GM23338 (cell line): ENCODE data around the gene METTL6. TPM values are rescaled to one million over a fixed set of nuclear protein-coding genes. Genes with fewer than 3 reads are reported as not detected.
"Not testable (repeated sequence)": the region's sequence is repeated elsewhere in the genome, so short reads cannot be mapped to it uniquely, and the experiment has no call there.

Experiments used
- ATAC-seq: fragments of 200-7000 bp; cut with Tn5 transposase; 3 replicates; pipeline ENCODE4 v1.9.1; 2020
- DNase-seq: peaks from one replicate; pipeline ENCODE4 v3.0.0-alpha.2; 2015; ENCODE audit warnings: low spot score
- H2AFZ ChIP-seq: fragments of 200-600 bp; sonication (generic); 2 replicates; pipeline ENCODE4 v1.8.0; 2016; ENCODE audit warnings: antibody characterized with exemption, mild to moderate bottlenecking, moderate library complexity
- H3F3A ChIP-seq: fragments of 200-600 bp; sonication (generic); replicated peaks from 2 replicates; pipeline ENCODE4 v1.8.0; 2017; ENCODE audit warnings: antibody characterized with exemption, mixed run types, low read depth
- H3K27ac ChIP-seq: fragments of 200-600 bp; sonication (generic); 2 replicates; pipeline ENCODE4 v1.6.1; 2016; ENCODE audit warnings: low read depth
- H3K27me3 ChIP-seq: fragments of 200-600 bp; sonication (generic); 2 replicates; pipeline ENCODE4 v1.8.0; 2016; ENCODE audit warnings: mild to moderate bottlenecking, mixed run types, moderate library complexity; ENCODE audit not compliant: insufficient read depth
- H3K36me3 ChIP-seq: fragments of 200-600 bp; sonication (generic); 2 replicates; pipeline ENCODE4 v1.8.0; 2016; ENCODE audit warnings: mild to moderate bottlenecking; ENCODE audit not compliant: insufficient read depth
- H3K4me1 ChIP-seq: fragments of 200-600 bp; sonication (generic); 2 replicates; pipeline ENCODE4 v1.8.0; 2016; ENCODE audit warnings: mild to moderate bottlenecking, moderate library complexity; ENCODE audit not compliant: insufficient read depth
- H3K4me2 ChIP-seq: fragments of 200-600 bp; sonication (generic); 2 replicates; pipeline ENCODE4 v1.7.1; 2017; ENCODE audit warnings: mixed run types
- H3K4me3 ChIP-seq: fragments of 200-600 bp; sonication (generic); 2 replicates; pipeline ENCODE4 v1.6.1; 2016; ENCODE audit warnings: mixed run types
- H3K79me2 ChIP-seq: fragments of 200-600 bp; sonication (generic); replicated peaks from 2 replicates; pipeline ENCODE4 v1.8.0; 2017; ENCODE audit warnings: mild to moderate bottlenecking; ENCODE audit not compliant: insufficient read depth
- H3K9me2 ChIP-seq: fragments of 200-600 bp; sonication (generic); 2 replicates; pipeline ENCODE4 v1.8.0; 2017; ENCODE audit not compliant: insufficient read depth
- H4K20me1 ChIP-seq: fragments of 200-600 bp; sonication (generic); replicated peaks from 2 replicates; pipeline ENCODE4 v1.8.0; 2017; ENCODE audit warnings: mild to moderate bottlenecking; ENCODE audit not compliant: insufficient read depth
- H3K27ac Mint-ChIP-seq: 2 replicates; pipeline ENCODE4 v1.8.0; 2020; ENCODE audit warnings: inconsistent platforms, mild to moderate bottlenecking, moderate library complexity, mixed read lengths
- H3K27me3 Mint-ChIP-seq: 3 replicates; pipeline ENCODE4 v1.8.0; 2022; ENCODE audit warnings: low read depth, mild to moderate bottlenecking, moderate library complexity, mixed read lengths, inconsistent platforms; ENCODE audit not compliant: insufficient read depth, poor library complexity
- H3K36me3 Mint-ChIP-seq: 3 replicates; pipeline ENCODE4 v1.8.0; 2021; ENCODE audit warnings: low read depth, mild to moderate bottlenecking, inconsistent platforms, moderate library complexity, mixed read lengths
- H3K4me1 Mint-ChIP-seq: 3 replicates; pipeline ENCODE4 v1.8.0; 2020; ENCODE audit warnings: mild to moderate bottlenecking, inconsistent platforms, mixed read lengths
- H3K4me3 Mint-ChIP-seq: 3 replicates; pipeline ENCODE4 v1.8.0; 2021; ENCODE audit warnings: moderate library complexity, mild to moderate bottlenecking, inconsistent platforms, mixed read lengths
- H3K9me3 Mint-ChIP-seq: 3 replicates; pipeline ENCODE4 v1.8.0; 2020; ENCODE audit warnings: moderate library complexity, mild to moderate bottlenecking, inconsistent platforms, mixed read lengths
- CREB1 ChIP-seq: fragments of 250-450 bp; sonication (Bioruptor Pico); IDR thresholded peaks from 2 replicates; pipeline ENCODE4 v1.5.0; 2020; ENCODE audit warnings: low read depth, mild to moderate bottlenecking, moderate library complexity
- CTCF ChIP-seq, 2 experiments: fragments of 200-600 bp in 1 of 2; sonication (generic) in 1 of 2; conservative IDR thresholded peaks; 2 replicates each; pipeline versions ENCODE4 v1.5.1 to v1.6.1; 2016 to 2017; ENCODE audit warnings: antibody characterized with exemption in 2 of 2, low read depth in 2 of 2, mild to moderate bottlenecking in 2 of 2, moderate library complexity in 1 of 2
- ETS1 ChIP-seq: IDR thresholded peaks from 2 replicates; pipeline ENCODE4 v1.6.1; 2016; ENCODE audit warnings: antibody characterized with exemption
- EZH2 ChIP-seq: fragments of 200-600 bp; sonication (generic); IDR thresholded peaks from one replicate; pipeline ENCODE4 v1.8.0; 2017; ENCODE audit warnings: antibody characterized with exemption, mild to moderate bottlenecking, low read depth; ENCODE audit not compliant: unreplicated experiment
- EZH2phosphoT487 ChIP-seq: fragments of 200-600 bp; sonication (generic); IDR thresholded peaks from one replicate; pipeline ENCODE4 v1.8.1; 2018; ENCODE audit warnings: antibody characterized with exemption; ENCODE audit not compliant: unreplicated experiment
- JUNB ChIP-seq: IDR thresholded peaks from one replicate; pipeline ENCODE4 v1.6.1; 2016; ENCODE audit warnings: antibody characterized with exemption; ENCODE audit not compliant: unreplicated experiment
- NANOG ChIP-seq: IDR thresholded peaks from 2 replicates; pipeline ENCODE4 v1.6.1; 2016; ENCODE audit warnings: antibody characterized with exemption, borderline replicate concordance
- POLR2AphosphoS5 ChIP-seq: IDR thresholded peaks from 2 replicates; pipeline ENCODE4 v1.6.1; 2016; ENCODE audit warnings: antibody characterized with exemption, low read depth
- REST ChIP-seq: IDR thresholded peaks from one replicate; pipeline ENCODE4 v1.6.1; 2018; ENCODE audit warnings: antibody characterized with exemption; ENCODE audit not compliant: unreplicated experiment
- STAT1 ChIP-seq: IDR thresholded peaks from one replicate; pipeline ENCODE4 v1.6.1; 2016; ENCODE audit warnings: antibody characterized with exemption; ENCODE audit not compliant: unreplicated experiment
- ZNF331 ChIP-seq: fragments of 250-450 bp; sonication (Bioruptor Pico); IDR thresholded peaks from 2 replicates; pipeline ENCODE4 v1.5.0; 2020; ENCODE audit warnings: low read depth, mild to moderate bottlenecking, moderate library complexity
- polyA plus RNA-seq: library from polyadenylated mRNA; unstranded; fragments of >200 nt; fragmentation: Nextera tagmentation; extraction: Ambion mirVana; gene quantifications from 2 replicates; pipeline ENCODE4 v1.2.1, GENCODE V29; 2016
- total RNA-seq: library from RNA; depleted of rRNA; stranded (reverse); fragments of >200 nt; shearing (Covaris generic); gene quantifications from 2 replicates; pipeline ENCODE4 v1.2.3, GENCODE V29; 2014

Gene METTL6
- total and polyA plus RNA-seq, 2 experiments from 2014 or later: 15.1 to 17.8 TPM

GRCh38 chr3:15458212-15458780 lies 31.0 kb upstream of the METTL6 start (continued):
- TF ChIP-seq JUNB: no peak
- TF ChIP-seq CTCF (conservative IDR thresholded peaks at IDR 0.05; ENCODE audit: low read depth in 2 of 2): no peak

GRCh38 chr3:15456915-15457314 lies 29.6 kb upstream of the METTL6 start:
- H3K4me1 Mint-ChIP-seq, H2AFZ ChIP-seq, H3K27ac ChIP-seq, H3K36me3 Mint-ChIP-seq, H4K20me1 ChIP-seq, H3K4me2 ChIP-seq, H3K4me1 ChIP-seq, H3K36me3 ChIP-seq, H3K4me3 Mint-ChIP-seq, DNase-seq, H3K27me3 Mint-ChIP-seq, H3K9me2 ChIP-seq, H3F3A ChIP-seq, ATAC-seq, H3K79me2 ChIP-seq, H3K4me3 ChIP-seq, H3K27me3 ChIP-seq, H3K9me3 Mint-ChIP-seq, H3K27ac Mint-ChIP-seq: not testable (repeated sequence)

GRCh38 chr3:15456321-15456720 lies 29.0 kb upstream of the METTL6 start:
- Mint-ChIP-seq H3K36me3 (no peaks in the 10 kb centered on the region), H3K9me3 (no peaks in the 10 kb centered on the region), H3K4me3 (no peak overlapping the region), H3K27ac (no peak overlapping the region), H3K27me3 (peaks cover under 1% of the 10 kb centered on the region), H3K4me1 (no peaks in the 10 kb centered on the region)
- Histone ChIP-seq H3K27ac (no peak overlapping the region), H3K9me2 (no peaks in the 10 kb centered on the region), H3K36me3 (no peaks in the 10 kb centered on the region), H3K4me3 (no peak overlapping the region), H2AFZ (no peak overlapping the region), H4K20me1 (no peaks in the 10 kb centered on the region), H3K4me2 (no peak overlapping the region), H3K79me2 (no peaks in the 10 kb centered on the region), H3K27me3 (no peaks in the 10 kb centered on the region), H3F3A (no peaks in the 10 kb centered on the region), H3K4me1 (no peaks in the 10 kb centered on the region)
- ATAC-seq: no peak
- no peak for DNase-seq
- TF ChIP-seq CTCF (conservative IDR thresholded peaks at IDR 0.05; ENCODE audit: low read depth in 2 of 2): no peak
- no peak for TF ChIP-seq STAT1
- TF ChIP-seq EZH2phosphoT487: no peak
- no peak for TF ChIP-seq NANOG
- no peak for TF ChIP-seq EZH2
- no peak for TF ChIP-seq REST
- no peak for TF ChIP-seq CREB1 (CRISPR knock-in tag)
- no peak for TF ChIP-seq ZNF331 (CRISPR knock-in tag)
- TF ChIP-seq POLR2AphosphoS5: no peak
- TF ChIP-seq JUNB: no peak
- no peak for TF ChIP-seq ETS1
